ENCODE data around the gene CD302.

GRCh38 chr2:159798376-159798725, 343 bp upstream of the CD302 start:
- TF ChIP-seq HDAC2 (IDR thresholded peaks at IDR 0.05; ENCODE audit: borderline replicate concordance in 1 of 2, low read depth in 2 of 2, low read length in 2 of 2) (no peak), CTCF (IDR thresholded peaks at IDR 0.05; ENCODE audit: control extremely low read depth in 1 of 3, insufficient read depth in 1 of 3, low read depth in 1 of 3, low read length in 3 of 3) (no peak), USF2 (IDR thresholded peaks at IDR 0.05; ENCODE audit: low read length) (no peak), BRCA1 (IDR thresholded peaks at IDR 0.05; ENCODE audit: low read depth, low read length) (no peak), EP300 (IDR thresholded peaks at IDR 0.05; ENCODE audit: borderline replicate concordance in 1 of 2, low read depth in 2 of 2, low read length in 2 of 2) (no peak), POLR2AphosphoS5 (IDR thresholded peaks at IDR 0.05; ENCODE audit: low read depth, low read length) (no peak), SIRT6 (IDR thresholded peaks at IDR 0.05; ENCODE audit: low read length) (no peak), EZH2 (IDR thresholded peaks at IDR 0.05; ENCODE audit: low read depth, low read length, severe bottlenecking) (no peak)
